Neuronal stem cell (in vitro differentiated cells): ENCODE measurements around the gene ENTHD1.

ENCODE experiments used
- DNase-seq: peaks from one replicate; pipeline ENCODE4 v3.0.0-alpha.2; 2013; ENCODE audit warnings: low spot score
- H2AFZ ChIP-seq: one replicate; pipeline ENCODE4 v1.6.1; 2013; ENCODE audit warnings: mild to moderate bottlenecking, low read length, inconsistent platforms
- H2AK5ac ChIP-seq: 2 replicates; pipeline ENCODE4 v1.6.1; 2013; ENCODE audit warnings: low read depth, mild to moderate bottlenecking, inconsistent platforms, low read length, moderate library complexity, mixed read lengths
- H2BK120ac ChIP-seq: 2 replicates; pipeline ENCODE4 v1.6.1; 2013; ENCODE audit warnings: low read depth, mild to moderate bottlenecking, inconsistent platforms, low read length, moderate library complexity, mixed read lengths
- H2BK12ac ChIP-seq: one replicate; pipeline ENCODE4 v1.6.1; 2013; ENCODE audit warnings: low read length, inconsistent platforms
- H2BK15ac ChIP-seq: 2 replicates; pipeline ENCODE4 v1.6.1; 2013; ENCODE audit warnings: mild to moderate bottlenecking, low read length, inconsistent platforms, mixed read lengths
- H2BK5ac ChIP-seq: one replicate; pipeline ENCODE4 v1.6.1; 2013; ENCODE audit warnings: inconsistent platforms, mild to moderate bottlenecking, low read length, moderate library complexity
- H3K14ac ChIP-seq: one replicate; pipeline ENCODE4 v1.6.1; 2013; ENCODE audit warnings: low read length, inconsistent platforms
- H3K18ac ChIP-seq: 2 replicates; pipeline ENCODE4 v1.6.1; 2013; ENCODE audit warnings: low read length, inconsistent platforms
- H3K23ac ChIP-seq: 2 replicates; pipeline ENCODE4 v1.6.1; 2013; ENCODE audit warnings: low read depth, mild to moderate bottlenecking, mixed read lengths, low read length, inconsistent platforms; ENCODE audit not compliant: poor library complexity
- H3K27ac ChIP-seq: replicated peaks from 3 replicates; pipeline ENCODE4 v1.5.1; 2013; ENCODE audit warnings: low read length, inconsistent platforms
- H3K27me3 ChIP-seq, 3 experiments: 2 replicates each; pipeline ENCODE4 v1.6.1; 2013; ENCODE audit warnings: low read length in 3 of 3, mild to moderate bottlenecking in 2 of 3, inconsistent platforms in 1 of 3, low read depth in 1 of 3, mixed read lengths in 1 of 3, moderate library complexity in 1 of 3; ENCODE audit not compliant: control insufficient read depth in 3 of 3, insufficient read depth in 3 of 3
- H3K36me3 ChIP-seq, 2 donors: replicated peaks in 1 of 2; 2 replicates each; pipeline ENCODE4 v1.6.1; 2013; ENCODE audit warnings: low read length in 2 of 2; ENCODE audit not compliant: control insufficient read depth in 2 of 2, insufficient read depth in 2 of 2
- H3K4ac ChIP-seq: 2 replicates; pipeline ENCODE4 v1.6.1; 2013; ENCODE audit warnings: inconsistent platforms, mild to moderate bottlenecking, low read length, moderate library complexity
- H3K4me1 ChIP-seq, 2 donors: 1 replicate in 1 of 2; 2 replicates in 1 of 2; pipeline ENCODE4 v1.6.1; 2013; ENCODE audit warnings: low read length in 2 of 2, low read depth in 1 of 2; ENCODE audit not compliant: control insufficient read depth in 2 of 2, insufficient read depth in 1 of 2
- H3K4me2 ChIP-seq: one replicate; pipeline ENCODE4 v1.6.1; 2013; ENCODE audit warnings: mild to moderate bottlenecking, low read length, inconsistent platforms; ENCODE audit not compliant: insufficient read depth, poor library complexity, severe bottlenecking
- H3K4me3 ChIP-seq, 2 donors: 2 replicates each; pipeline ENCODE4 v1.5.1; 2013; ENCODE audit warnings: low read length in 2 of 2, mild to moderate bottlenecking in 2 of 2, inconsistent platforms in 1 of 2, moderate library complexity in 1 of 2
- H3K79me1 ChIP-seq: one replicate; pipeline ENCODE4 v1.6.1; 2013; ENCODE audit warnings: low read depth, mild to moderate bottlenecking, inconsistent platforms, low read length, moderate library complexity
- H3K9ac ChIP-seq: one replicate; pipeline ENCODE4 v1.6.1; 2013; ENCODE audit warnings: mild to moderate bottlenecking, low read depth, low read length, inconsistent platforms; ENCODE audit not compliant: poor library complexity
- H3K9me3 ChIP-seq, 2 donors: replicated peaks in 1 of 2; 2 replicates each; pipeline versions ENCODE3 to v1.6.1; 2013; ENCODE audit warnings: low read length in 2 of 2, mild to moderate bottlenecking in 2 of 2, inconsistent platforms in 1 of 2, low read depth in 1 of 2, mixed read lengths in 1 of 2, moderate library complexity in 1 of 2; ENCODE audit not compliant: control insufficient read depth in 2 of 2, insufficient read depth in 1 of 2
- H4K8ac ChIP-seq: one replicate; pipeline ENCODE4 v1.6.1; 2013; ENCODE audit warnings: low read depth, mild to moderate bottlenecking, inconsistent platforms, low read length, moderate library complexity
- H4K91ac ChIP-seq: one replicate; pipeline ENCODE4 v1.6.1; 2013; ENCODE audit warnings: low read length, low read depth, mild to moderate bottlenecking, inconsistent platforms; ENCODE audit not compliant: poor library complexity
- WGBS, 2 donors: extraction: QIAGEN DNeasy Blood & Tissue Kit; methylation state at CpG; one replicate each; pipeline ENCODE4 v1.1.7; 2013; ENCODE audit warnings: missing lambda C conversion rate in 2 of 2, mixed read lengths in 1 of 2; ENCODE audit not compliant: insufficient read length in 2 of 2, insufficient replicate concordance in 1 of 2; ENCODE audit errors: extremely low coverage in 2 of 2; 5-methylcytosine and 5-hydroxymethylcytosine counted together

The ENTHD1 gene

DNA sequence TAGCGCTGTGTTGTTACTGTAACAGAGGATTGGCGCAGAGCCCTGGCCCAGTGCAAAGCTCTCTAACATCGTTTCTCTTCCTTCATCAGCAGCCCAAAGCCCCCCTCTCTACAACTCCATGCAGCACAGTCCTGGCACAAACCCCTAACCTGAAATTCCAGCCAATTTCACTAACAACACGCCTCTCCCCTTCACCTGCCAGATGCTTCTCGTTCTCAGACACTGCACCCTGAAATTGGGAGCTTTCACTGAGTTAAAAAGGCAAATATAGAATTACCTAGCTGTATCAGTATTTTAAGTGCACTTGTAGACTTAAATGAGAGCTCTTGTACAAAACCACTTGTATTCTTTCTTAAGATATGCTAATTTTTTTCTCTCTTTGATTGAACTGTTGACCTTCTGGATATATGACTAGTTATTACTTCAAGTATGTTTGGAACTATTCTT is 23.7 kb upstream of the ENTHD1 start:
- H2BK5ac ChIP-seq, result no peak overlapping the region
- H4K91ac ChIP-seq, result no peak overlapping the region
- H3K9me3 ChIP-seq, result no peaks in the 10 kb centered on the region
- H3K79me1 ChIP-seq, result no peaks in the 10 kb centered on the region
- H3K18ac ChIP-seq, result peak overlapping the region; percentile 40
- no peak overlapping the region for H3K23ac ChIP-seq
- H2AK5ac ChIP-seq, result no peak overlapping the region
- H2BK120ac ChIP-seq, result no peak overlapping the region
- no peak overlapping the region for H2BK12ac ChIP-seq
- DNase-seq, result no peak
- no peak overlapping the region for H3K27ac ChIP-seq
- H3K4ac ChIP-seq, result no peak overlapping the region
- no CpG with 5 or more reads among the region's 5 CpGs for WGBS, 2 donors
- H2AFZ ChIP-seq, result no peak overlapping the region
- H3K36me3 ChIP-seq, result no peaks in the 10 kb centered on the region
- no peak overlapping the region for H3K4me3 ChIP-seq
- peaks cover 0 to 16% of the 10 kb centered on the region in 2 donors for H3K4me1 ChIP-seq
- no peak overlapping the region for H3K14ac ChIP-seq
- H3K27me3 ChIP-seq, result peaks cover 0 to 3% (median 0%) of the 10 kb centered on the region in 3 experiments
- H2BK15ac ChIP-seq, result no peak overlapping the region
- no peak overlapping the region for H3K4me2 ChIP-seq
- no peak overlapping the region for H4K8ac ChIP-seq
- H3K9ac ChIP-seq, result no peak overlapping the region

DNA sequence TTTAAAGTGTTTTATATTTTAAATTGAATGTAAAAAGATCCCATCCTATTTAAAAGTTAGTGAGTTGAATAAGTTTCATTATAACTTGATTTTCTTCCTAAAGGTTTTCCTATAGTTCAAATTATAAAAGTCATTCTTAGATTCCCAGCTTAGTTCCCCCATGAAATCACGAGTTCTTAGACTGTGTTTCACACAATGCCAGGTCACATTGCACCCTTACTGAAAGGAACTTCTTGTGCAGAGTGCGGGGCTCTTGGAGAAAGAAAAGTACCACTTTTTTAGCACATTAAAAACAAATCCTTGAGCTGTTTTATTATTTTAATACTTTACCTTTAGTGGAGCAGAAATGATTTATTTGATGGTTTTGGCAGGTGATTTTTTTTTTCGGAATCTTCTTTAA is 22.9 kb upstream of the ENTHD1 start:
- Histone ChIP-seq H3K18ac (no peak overlapping the region), H2BK12ac (no peak overlapping the region), H3K4me2 (no peak overlapping the region), H3K9me3 (no peaks in the 10 kb centered on the region), H2BK15ac (no peak overlapping the region), H3K27me3 (peaks cover 0 to 3% (median 0%) of the 10 kb centered on the region in 3 experiments), H3K4me3 (no peak overlapping the region), H4K91ac (no peak overlapping the region), H3K36me3 (no peaks in the 10 kb centered on the region), H3K79me1 (no peaks in the 10 kb centered on the region), H3K4me1 (peaks cover 0 to 16% of the 10 kb centered on the region in 2 donors), H3K23ac (no peak overlapping the region), H3K9ac (no peak overlapping the region), H4K8ac (no peak overlapping the region), H3K4ac (no peak overlapping the region), H3K27ac (no peak overlapping the region), H2AK5ac (no peak overlapping the region), H2BK120ac (no peak overlapping the region), H2BK5ac (no peak overlapping the region), H3K14ac (no peak overlapping the region), H2AFZ (no peak overlapping the region)
- no peak for DNase-seq
- no CpG with 5 or more reads among the region's 3 CpGs for WGBS, 2 donors

- Histone ChIP-seq H3K4me1 (peaks cover 0 to 16% of the 10 kb centered on the region in 2 donors), H3K23ac (no peak overlapping the region), H3K27ac (no peak overlapping the region), H3K79me1 (no peaks in the 10 kb centered on the region), H3K9ac (no peak overlapping the region), H4K91ac (no peak overlapping the region), H3K4ac (no peak overlapping the region), H2BK12ac (no peak overlapping the region), H3K18ac (no peak overlapping the region), H3K4me2 (no peak overlapping the region), H2AK5ac (no peak overlapping the region), H4K8ac (no peak overlapping the region), H2AFZ (no peak overlapping the region), H3K36me3 (no peaks in the 10 kb centered on the region), H2BK120ac (no peak overlapping the region), H2BK5ac (no peak overlapping the region), H3K27me3 (peaks cover 0 to 3% (median 0%) of the 10 kb centered on the region in 3 experiments), H3K14ac (no peak overlapping the region), H2BK15ac (no peak overlapping the region), H3K4me3 (no peak overlapping the region), H3K9me3 (no peaks in the 10 kb centered on the region)
- no peak for DNase-seq
- WGBS, 2 donors, result no CpG with 5 or more reads among the region's 4 CpGs
These were observed 21.8 kb upstream of the ENTHD1 start for GRCh38 chr22:39915295-39915726.

GRCh38 chr22:39914584-39914983 is 21.0 kb upstream of the ENTHD1 start:
- H3K36me3 ChIP-seq, result no peaks in the 10 kb centered on the region
- no peak overlapping the region for H3K23ac ChIP-seq
- no peak overlapping the region for H2BK15ac ChIP-seq
- H3K14ac ChIP-seq, result no peak overlapping the region
- H3K79me1 ChIP-seq, result no peaks in the 10 kb centered on the region
- H2BK120ac ChIP-seq, result no peak overlapping the region
- H3K27ac ChIP-seq, result no peak overlapping the region
- no peak overlapping the region for H3K4me2 ChIP-seq
- no peak overlapping the region for H3K9ac ChIP-seq
- H3K4me1 ChIP-seq, result peaks cover 0 to 16% of the 10 kb centered on the region in 2 donors
- H3K4ac ChIP-seq, result no peak overlapping the region
- no peak overlapping the region for H2BK5ac ChIP-seq
- no peak overlapping the region for H4K8ac ChIP-seq
- no peaks in the 10 kb centered on the region for H3K9me3 ChIP-seq
- no peak overlapping the region for H3K18ac ChIP-seq
- DNase-seq, result no peak
- no peak overlapping the region for H4K91ac ChIP-seq
- no peak overlapping the region for H3K4me3 ChIP-seq
- H2AK5ac ChIP-seq, result no peak overlapping the region
- WGBS, 2 donors, result no CpG with 5 or more reads among the region's 9 CpGs
- no peak overlapping the region for H2BK12ac ChIP-seq
- no peak overlapping the region for H2AFZ ChIP-seq
- peaks cover 0 to 3% (median 0%) of the 10 kb centered on the region in 3 experiments for H3K27me3 ChIP-seq
